ENCODE data around the gene MLANA.

- TF ChIP-seq, protein P1, sequence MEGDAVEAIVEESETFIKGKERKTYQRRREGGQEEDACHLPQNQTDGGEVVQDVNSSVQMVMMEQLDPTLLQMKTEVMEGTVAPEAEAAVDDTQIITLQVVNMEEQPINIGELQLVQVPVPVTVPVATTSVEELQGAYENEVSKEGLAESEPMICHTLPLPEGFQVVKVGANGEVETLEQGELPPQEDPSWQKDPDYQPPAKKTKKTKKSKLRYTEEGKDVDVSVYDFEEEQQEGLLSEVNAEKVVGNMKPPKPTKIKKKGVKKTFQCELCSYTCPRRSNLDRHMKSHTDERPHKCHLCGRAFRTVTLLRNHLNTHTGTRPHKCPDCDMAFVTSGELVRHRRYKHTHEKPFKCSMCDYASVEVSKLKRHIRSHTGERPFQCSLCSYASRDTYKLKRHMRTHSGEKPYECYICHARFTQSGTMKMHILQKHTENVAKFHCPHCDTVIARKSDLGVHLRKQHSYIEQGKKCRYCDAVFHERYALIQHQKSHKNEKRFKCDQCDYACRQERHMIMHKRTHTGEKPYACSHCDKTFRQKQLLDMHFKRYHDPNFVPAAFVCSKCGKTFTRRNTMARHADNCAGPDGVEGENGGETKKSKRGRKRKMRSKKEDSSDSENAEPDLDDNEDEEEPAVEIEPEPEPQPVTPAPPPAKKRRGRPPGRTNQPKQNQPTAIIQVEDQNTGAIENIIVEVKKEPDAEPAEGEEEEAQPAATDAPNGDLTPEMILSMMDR (IDR thresholded peaks at IDR 0.05; ENCODE audit: insufficient read depth, low read length): no peak
- no peak for TF ChIP-seq POLR2AphosphoS5 (IDR thresholded peaks at IDR 0.05; ENCODE audit: low read depth)
- TF ChIP-seq, protein P2, sequence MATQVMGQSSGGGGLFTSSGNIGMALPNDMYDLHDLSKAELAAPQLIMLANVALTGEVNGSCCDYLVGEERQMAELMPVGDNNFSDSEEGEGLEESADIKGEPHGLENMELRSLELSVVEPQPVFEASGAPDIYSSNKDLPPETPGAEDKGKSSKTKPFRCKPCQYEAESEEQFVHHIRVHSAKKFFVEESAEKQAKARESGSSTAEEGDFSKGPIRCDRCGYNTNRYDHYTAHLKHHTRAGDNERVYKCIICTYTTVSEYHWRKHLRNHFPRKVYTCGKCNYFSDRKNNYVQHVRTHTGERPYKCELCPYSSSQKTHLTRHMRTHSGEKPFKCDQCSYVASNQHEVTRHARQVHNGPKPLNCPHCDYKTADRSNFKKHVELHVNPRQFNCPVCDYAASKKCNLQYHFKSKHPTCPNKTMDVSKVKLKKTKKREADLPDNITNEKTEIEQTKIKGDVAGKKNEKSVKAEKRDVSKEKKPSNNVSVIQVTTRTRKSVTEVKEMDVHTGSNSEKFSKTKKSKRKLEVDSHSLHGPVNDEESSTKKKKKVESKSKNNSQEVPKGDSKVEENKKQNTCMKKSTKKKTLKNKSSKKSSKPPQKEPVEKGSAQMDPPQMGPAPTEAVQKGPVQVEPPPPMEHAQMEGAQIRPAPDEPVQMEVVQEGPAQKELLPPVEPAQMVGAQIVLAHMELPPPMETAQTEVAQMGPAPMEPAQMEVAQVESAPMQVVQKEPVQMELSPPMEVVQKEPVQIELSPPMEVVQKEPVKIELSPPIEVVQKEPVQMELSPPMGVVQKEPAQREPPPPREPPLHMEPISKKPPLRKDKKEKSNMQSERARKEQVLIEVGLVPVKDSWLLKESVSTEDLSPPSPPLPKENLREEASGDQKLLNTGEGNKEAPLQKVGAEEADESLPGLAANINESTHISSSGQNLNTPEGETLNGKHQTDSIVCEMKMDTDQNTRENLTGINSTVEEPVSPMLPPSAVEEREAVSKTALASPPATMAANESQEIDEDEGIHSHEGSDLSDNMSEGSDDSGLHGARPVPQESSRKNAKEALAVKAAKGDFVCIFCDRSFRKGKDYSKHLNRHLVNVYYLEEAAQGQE (IDR thresholded peaks at IDR 0.05; ENCODE audit: insufficient replicate concordance, low read depth): no peak
- no peak for TF ChIP-seq GABPA (IDR thresholded peaks at IDR 0.05; ENCODE audit: low read depth)
These were observed 2.4 kb downstream of the MLANA start for GRCh38 chr9:5893134-5893505.
